Ureter (tissue), 1 donor: ENCODE measurements around the gene ZMYM2. TPM values are rescaled to one million over a fixed set of nuclear protein-coding genes. Genes with fewer than 3 reads are reported as not detected.

Experiments
- DNase-seq: peaks from one replicate; pipeline ENCODE4 v3.0.0-alpha.2; 2020; ENCODE audit warnings: low spot score
- total RNA-seq: library from RNA; stranded (reverse); gene quantifications from one replicate; pipeline ENCODE4 v1.2.4, GENCODE V29; 2023
- donor health status: DM: yes; HTN: yes; CAD: no.

The ZMYM2 gene
- total RNA-seq, 1 donor from 2014 or later, result 158 TPM

GRCh38 chr13:20102525-20103180 is 144.1 kb downstream of the ZMYM2 start:
- DNase-seq, result no peak

- no peak for DNase-seq
Observed at GRCh38 chr13:20105161-20105689, 146.7 kb downstream of the ZMYM2 start.

GRCh38 chr13:20106742-20107141 is 148.2 kb downstream of the ZMYM2 start:
- no peak for DNase-seq

DNA sequence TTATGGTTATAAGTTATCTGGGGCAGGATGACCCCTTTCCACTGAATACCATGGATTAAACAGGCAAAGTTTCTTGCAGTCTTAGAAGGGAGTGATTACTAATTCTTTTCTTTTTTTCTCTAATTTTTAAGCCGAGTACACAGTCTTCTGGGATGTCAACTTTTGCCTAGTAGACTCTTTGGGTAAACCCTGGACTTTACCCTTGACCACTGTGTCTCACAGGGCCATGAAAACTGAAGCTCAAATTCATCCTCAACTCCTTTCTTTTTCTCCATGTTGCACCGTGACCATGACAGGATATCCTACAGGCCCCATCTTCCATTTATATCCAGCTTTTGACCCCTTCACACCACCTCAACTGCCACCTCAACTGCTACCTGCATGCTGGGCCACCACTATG is 150.5 kb downstream of the ZMYM2 start:
- DNase-seq, result no peak

DNA sequence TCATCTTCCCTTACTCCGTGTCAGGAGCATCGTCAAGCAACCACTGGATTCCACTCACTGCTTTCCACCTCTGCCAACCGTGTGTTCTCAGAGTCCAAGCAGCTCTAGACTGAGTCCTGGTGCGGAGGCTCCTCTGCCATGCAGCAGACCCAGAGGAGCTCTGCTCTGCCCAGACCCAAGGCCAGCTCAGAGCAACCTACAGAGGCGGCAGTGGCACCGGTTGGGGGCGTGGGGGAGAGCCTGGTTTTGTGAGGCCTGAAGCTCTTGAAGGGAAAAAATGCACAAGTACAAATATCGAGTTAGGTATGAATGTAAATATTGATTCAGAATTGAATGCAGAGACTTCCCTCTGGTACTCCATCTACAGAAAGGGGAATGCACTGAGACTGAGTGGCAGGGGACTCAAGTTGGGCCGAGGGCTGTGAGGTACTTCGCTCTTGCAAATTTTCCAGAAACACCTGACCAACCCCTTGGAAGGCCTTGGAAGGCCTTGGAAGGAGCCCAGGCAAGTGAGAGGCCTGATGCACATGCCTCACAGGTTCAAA is 155.6 kb downstream of the ZMYM2 start:
- no peak for DNase-seq

- no peak for DNase-seq
Observed at GRCh38 chr13:20116213-20116612, 157.7 kb downstream of the ZMYM2 start.

DNA sequence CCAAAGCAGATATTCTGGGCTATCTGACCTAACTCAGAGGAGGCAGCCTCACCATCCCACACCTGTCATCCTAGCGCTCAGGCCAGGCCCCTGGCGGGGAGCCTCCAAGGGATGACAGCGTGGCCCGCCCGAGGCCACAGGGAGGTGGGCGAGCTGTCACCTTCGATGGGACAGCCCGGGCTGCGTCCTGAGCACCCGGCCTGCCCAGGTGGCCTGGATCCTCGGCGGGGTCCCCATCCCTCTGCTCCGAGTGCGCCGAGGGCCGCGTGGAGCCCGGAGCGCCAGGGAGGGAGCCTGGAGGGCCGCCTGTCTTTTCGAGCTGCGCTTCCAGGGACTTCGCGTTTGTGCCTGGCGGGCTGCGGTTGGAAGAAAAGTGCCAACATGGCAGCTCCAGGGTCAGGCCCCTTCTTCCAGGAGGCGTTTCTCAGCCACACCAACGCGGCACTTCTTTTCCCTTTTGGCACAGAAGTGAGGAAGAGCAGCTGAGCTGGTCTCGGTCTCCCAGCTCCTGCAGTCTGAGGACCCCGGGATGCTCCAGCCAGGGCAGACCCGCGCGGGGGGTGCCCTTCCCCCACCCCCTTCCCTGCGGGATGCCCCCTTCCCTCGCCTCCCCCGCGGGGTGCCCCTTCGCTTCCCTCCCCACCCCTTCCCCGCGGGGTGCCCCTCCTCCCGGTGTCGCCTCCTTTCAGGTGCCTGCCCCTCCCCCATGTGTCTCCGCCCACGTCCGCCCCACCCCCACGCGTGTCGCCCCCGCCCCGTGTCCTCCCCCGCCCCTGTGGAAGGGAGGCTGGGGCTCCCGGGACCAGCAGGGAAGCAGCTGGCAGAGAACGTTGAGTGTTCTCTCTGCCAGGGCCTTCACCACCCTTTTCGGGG is 160.0 kb downstream of the ZMYM2 start:
- DNase-seq, result peak; percentile 76

DNA sequence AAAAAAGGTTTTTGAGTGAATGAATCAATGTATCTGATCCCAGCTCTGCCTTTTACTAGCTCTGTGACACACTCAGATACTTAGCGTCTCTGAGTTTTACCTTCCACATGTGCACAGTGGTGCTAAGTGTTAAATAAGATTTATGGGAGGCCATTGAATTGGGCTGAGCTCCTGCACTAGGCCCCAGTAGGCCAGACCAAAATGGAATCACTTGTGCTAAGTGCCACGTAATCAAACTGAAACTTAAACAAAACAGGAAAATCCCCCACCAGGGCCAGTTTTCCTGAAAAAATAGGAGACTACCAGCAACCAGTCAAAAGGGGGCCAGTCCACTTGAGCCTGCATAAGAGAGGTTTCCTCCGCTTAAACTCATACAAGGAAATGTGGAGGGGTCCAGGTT is 161.4 kb downstream of the ZMYM2 start:
- DNase-seq, result no peak

DNA sequence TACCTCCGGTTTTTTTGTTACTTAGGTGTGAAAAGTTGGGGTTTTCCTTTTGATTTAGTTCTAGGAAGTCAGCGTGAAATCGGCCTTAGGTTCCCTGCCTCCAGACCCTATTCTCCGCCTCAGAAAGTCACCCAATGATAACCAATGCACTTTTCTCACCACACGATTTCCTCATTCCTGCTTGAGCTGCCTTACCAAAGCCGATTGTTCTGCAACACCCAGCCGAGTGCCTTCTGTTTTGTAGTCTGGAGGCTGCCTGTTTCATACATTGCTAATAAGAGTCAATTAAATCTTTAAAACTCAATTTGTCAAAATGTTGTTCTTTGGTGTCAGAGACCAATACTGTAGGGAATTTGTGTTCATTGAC is 162.6 kb downstream of the ZMYM2 start:
- DNase-seq, result no peak

- no peak for DNase-seq
Observed at GRCh38 chr13:20124303-20124702, 165.8 kb downstream of the ZMYM2 start.

DNA sequence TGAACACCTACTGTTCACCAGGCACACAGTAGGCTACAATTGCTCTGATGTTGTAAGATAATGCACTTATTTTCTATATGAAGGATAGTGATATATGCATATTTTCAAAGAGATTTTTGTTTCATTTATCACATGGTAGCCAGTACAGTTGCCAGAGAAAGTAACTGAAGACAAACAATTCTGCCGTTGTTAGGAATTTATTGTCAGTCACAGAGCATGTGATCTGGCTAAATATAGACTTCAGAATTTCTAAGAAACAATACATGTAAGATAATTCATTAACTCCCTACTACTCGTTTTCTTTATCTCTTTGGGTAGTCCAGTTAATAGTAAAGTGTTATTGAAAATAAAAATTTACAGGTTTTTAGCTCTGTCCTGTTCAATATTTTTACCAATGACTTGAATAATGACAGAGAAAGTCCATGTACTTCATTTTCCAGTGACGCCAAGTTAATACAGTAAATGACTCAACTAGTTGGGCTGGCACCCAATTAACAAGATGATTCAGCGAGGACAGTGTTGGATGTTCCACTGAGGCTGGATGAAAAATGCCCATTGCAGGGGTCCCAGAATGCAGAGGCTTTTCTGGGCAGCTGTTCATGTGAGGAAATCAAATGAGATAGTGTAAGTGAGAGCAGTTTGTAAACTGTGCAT is 166.7 kb downstream of the ZMYM2 start:
- DNase-seq, result no peak

DNA sequence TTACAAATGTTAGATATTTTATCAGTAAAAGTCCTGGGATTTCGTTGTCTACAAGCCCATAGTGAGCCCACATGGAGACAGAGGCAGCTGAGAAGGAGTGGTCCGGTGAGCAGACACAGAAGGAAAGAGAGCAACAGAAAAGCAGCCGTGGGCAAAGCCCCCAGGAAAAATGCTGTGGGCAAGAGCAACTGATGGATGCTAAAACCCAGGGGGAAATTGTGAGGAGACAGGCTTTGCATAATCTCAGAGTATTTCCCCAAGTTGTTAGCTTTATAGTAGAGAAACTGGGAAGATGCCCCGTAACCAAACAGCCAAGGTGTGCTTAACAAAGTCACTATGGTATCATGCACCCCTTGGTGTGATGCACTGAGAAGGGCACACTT is 167.2 kb downstream of the ZMYM2 start:
- DNase-seq, result no peak

DNA sequence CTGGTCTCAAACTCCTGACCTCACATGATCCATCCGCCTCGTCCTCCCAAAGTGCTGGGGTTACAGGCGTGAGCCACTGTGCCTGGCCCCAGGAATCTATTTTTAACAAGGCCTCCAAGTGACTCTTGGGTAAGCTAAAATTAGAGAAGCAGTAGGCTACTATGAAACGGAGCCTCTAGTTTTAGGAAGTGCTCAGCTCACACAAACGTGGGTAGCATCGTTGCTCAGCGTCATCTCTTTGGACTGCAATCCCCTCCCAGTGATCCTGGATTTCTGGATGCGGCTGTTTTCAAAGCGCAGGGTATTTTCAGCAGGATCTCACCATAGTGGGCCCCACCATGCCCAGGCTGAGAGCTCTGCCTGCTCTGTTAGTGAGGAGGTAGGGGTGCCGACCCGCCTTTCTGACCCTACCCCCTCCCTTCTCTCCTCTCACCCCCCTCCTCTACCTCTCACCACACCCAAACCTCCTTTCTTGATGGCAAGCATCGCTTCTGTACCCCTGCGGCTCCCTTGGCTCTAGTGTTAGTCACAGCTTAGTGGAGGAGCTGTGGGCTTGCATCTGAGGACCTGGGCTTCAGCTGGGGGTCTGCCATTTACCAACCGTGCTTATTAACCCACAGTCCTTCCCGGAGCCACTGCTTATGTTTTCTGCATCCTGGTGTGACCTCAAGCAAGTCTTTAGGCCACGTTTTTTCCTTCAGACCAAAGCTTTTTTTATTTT is 168.2 kb downstream of the ZMYM2 start:
- no peak for DNase-seq

GRCh38 chr13:20127262-20127561 is 168.7 kb downstream of the ZMYM2 start:
- DNase-seq, result no peak

- DNase-seq, result peak; percentile 71
Observed at GRCh38 chr13:20127562-20128458, 169.3 kb downstream of the ZMYM2 start.

DNA sequence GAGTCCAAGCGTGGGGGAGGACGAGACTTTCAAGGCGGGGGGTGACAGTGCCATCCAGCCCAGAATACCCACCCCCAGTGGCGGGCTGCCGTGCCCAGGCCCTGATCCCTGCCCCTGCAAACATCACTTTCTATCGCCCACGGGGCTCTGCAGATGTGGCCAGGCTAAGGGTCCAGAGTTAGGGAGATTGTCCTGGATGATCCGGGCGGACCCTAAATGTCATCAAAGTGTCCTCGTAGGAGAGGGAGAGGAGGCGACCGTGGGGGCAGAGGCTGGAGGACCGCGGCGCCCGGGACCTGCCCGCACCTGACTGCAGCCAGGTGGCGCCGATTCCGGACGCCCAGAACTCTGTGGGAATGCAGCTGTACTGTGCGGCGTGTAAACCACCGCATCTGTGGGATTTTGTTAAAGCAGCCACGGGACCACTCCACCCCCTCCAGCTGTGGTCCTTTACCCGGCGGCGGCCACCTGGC is 170.0 kb downstream of the ZMYM2 start:
- no peak for DNase-seq

DNA sequence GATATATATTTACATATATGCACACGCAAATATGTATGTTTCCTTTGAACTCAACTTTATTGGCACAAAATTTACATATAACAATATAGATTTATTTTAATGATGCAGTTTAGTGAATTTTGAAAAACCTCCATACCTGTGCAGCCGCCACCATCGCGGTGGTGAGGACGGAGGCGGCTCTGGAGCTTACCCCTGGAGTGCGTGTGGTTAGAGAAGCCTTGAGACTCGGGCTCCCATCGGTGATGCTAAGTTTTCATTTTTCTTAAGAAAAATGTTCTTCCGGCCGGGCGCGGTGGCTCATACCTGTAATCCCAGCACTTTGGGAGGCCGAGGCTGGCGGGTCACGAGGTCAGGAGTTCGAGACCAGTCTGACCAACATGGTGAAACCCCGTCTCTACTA is 170.5 kb downstream of the ZMYM2 start:
- no peak for DNase-seq

DNA sequence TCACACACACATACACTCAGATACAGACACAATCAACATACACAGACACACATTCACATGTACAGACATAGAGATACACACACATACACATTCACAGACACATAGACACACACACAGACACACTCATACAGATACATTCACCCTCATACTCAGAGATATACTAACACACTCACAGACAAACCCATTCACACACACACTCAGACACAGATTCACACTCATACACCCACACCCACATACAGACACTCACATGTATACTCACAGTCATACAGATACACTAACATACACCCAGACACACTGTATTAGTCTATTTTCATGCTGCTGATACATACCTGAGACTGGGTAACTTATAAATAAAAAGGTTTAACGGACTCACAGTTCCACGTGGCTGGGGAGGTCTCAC is 171.5 kb downstream of the ZMYM2 start:
- DNase-seq, result no peak

- no peak for DNase-seq
Observed at GRCh38 chr13:20130652-20131051, 172.1 kb downstream of the ZMYM2 start.

- DNase-seq, result no peak
Observed at GRCh38 chr13:20131057-20131832, 172.7 kb downstream of the ZMYM2 start.
